Measurements from ENCODE around the gene SMURF1. TPM values are rescaled to one million over a fixed set of nuclear protein-coding genes. Genes with fewer than 3 reads are reported as not detected.
"Not testable (repeated sequence)": the region's sequence is repeated elsewhere in the genome, so short reads cannot be mapped to it uniquely, and the experiment has no call there.

Gene SMURF1
- total RNA-seq, 4 donors from 2014 or later, result 25.3 to 47.5 (median 36.5) TPM

DNA sequence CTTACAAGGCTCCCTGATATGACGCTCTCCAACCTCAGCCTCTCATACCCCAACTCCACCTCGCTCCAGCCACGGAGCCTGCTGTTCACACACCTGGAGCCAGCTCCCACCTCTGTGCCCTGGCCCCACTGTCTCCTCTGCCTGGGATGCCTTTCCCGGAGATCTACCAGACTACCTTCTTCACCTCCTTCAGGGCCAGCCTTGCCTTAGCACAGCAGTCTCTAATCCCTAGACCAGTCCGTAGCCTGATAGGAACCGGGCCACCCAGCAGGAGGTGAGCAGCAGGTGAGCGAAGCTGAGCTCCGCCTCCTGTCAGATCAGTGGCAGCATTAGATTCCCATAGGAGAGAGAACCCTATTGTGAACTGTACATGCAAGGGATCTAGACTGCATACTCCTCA lies 23.2 kb upstream of the SMURF1 start:
- H3K27ac ChIP-seq, result no peak overlapping the region
- H3K4me1 ChIP-seq, result peaks cover 0 to 6% (median 0%) of the 10 kb centered on the region in 4 donors
- TF ChIP-seq, protein P1, sequence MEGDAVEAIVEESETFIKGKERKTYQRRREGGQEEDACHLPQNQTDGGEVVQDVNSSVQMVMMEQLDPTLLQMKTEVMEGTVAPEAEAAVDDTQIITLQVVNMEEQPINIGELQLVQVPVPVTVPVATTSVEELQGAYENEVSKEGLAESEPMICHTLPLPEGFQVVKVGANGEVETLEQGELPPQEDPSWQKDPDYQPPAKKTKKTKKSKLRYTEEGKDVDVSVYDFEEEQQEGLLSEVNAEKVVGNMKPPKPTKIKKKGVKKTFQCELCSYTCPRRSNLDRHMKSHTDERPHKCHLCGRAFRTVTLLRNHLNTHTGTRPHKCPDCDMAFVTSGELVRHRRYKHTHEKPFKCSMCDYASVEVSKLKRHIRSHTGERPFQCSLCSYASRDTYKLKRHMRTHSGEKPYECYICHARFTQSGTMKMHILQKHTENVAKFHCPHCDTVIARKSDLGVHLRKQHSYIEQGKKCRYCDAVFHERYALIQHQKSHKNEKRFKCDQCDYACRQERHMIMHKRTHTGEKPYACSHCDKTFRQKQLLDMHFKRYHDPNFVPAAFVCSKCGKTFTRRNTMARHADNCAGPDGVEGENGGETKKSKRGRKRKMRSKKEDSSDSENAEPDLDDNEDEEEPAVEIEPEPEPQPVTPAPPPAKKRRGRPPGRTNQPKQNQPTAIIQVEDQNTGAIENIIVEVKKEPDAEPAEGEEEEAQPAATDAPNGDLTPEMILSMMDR (IDR thresholded peaks at IDR 0.05), result no peak
- TF ChIP-seq POLR2A (IDR thresholded peaks at IDR 0.05) (no peak), POLR2AphosphoS5 (IDR thresholded peaks at IDR 0.05) (no peak), EP300 (IDR thresholded peaks at IDR 0.05; ENCODE audit: low read depth) (no peak)
- no peaks in the 10 kb centered on the region for H3K36me3 ChIP-seq
- no peaks in the 10 kb centered on the region for H3K27me3 ChIP-seq
- DNase-seq, result no peak
- H3K4me3 ChIP-seq, result no peak overlapping the region
- no peaks in the 10 kb centered on the region for H3K9me3 ChIP-seq
- intact Hi-C loops (cut with DNase I; ENCODE audit: low total_unique reads), result no loop called here
- in situ Hi-C loops (cut with MboI; ENCODE audit: low pct_ligation_motif_present in 1 of 4, low pct_unique_long_range_greater_than_20kb in 1 of 4, low sequenced_read_pairs in 3 of 4), result loop anchor here in 1 of 4 donors (25.0 kb wide), 1 partner anchor 145 kb away; no protein-coding TSS in a partner anchor
- 60 to 82% methylated on average over 3 to 8 of the region's 8 CpGs for WGBS, 2 donors (ENCODE audit: low coverage in 1 of 2)

DNA sequence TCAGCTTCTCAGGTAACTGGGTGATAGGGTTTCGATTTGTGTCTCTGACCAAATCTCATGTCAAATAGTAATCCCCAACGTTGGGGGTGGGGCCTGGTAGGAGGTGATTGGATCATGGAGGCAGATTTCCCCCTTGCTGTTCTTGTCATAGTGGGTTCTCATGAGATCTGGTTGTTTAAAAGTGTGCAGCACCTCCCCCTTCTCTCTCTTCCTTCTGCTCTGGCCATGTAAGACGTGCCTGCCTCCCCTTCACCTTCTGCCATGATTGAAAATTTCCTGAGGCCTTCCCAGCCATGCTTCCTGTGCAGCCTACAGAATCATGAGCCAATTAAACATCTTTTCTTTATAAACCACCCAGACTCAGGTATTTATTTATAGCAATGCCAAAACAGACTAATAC lies 21.9 kb upstream of the SMURF1 start:
- WGBS, 2 donors (ENCODE audit: low coverage in 1 of 2), result 67 to 85% methylated on average over 1 to 3 of the region's 3 CpGs
- intact Hi-C loops (cut with DNase I; ENCODE audit: low total_unique reads), result no loop called here
- H3K9me3 ChIP-seq, result no peaks in the 10 kb centered on the region
- no peak overlapping the region for H3K4me3 ChIP-seq
- TF ChIP-seq EP300 (IDR thresholded peaks at IDR 0.05; ENCODE audit: low read depth) (no peak), POLR2A (IDR thresholded peaks at IDR 0.05) (no peak), POLR2AphosphoS5 (IDR thresholded peaks at IDR 0.05) (no peak)
- TF ChIP-seq, protein P1 (IDR thresholded peaks at IDR 0.05), result no peak
- no peak overlapping the region for H3K27ac ChIP-seq
- DNase-seq, result no peak
- in situ Hi-C loops (cut with MboI; ENCODE audit: low pct_ligation_motif_present in 1 of 4, low pct_unique_long_range_greater_than_20kb in 1 of 4, low sequenced_read_pairs in 3 of 4), result loop anchor here in 1 of 4 donors (25.0 kb wide), 1 partner anchor 146 kb away; no protein-coding TSS in a partner anchor
- H3K27me3 ChIP-seq, result no peaks in the 10 kb centered on the region
- H3K4me1 ChIP-seq, result peaks cover 0 to 6% (median 0%) of the 10 kb centered on the region in 4 donors
- H3K36me3 ChIP-seq, result no peaks in the 10 kb centered on the region

DNA sequence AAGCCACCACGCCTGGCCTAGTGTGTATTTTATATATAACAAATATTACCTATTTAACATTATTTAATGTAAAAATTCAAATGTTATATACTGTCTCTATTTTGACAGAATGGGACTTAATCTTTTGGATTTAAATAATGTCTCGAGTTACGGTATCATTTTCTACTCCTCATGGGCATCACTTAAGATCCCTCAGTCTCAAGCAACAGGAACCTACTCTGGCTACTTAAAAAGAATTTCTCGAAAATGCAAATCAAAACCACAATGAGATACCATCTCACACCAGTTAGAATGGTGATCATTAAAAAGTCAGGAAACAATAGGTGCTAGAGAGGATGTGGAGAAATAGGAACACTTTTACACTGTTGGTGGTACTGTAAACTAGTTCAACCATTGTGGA lies 19.8 kb upstream of the SMURF1 start:
- DNase-seq; H3K27me3 ChIP-seq; H3K4me3 ChIP-seq; H3K9me3 ChIP-seq; intact Hi-C loops (cut with DNase I; ENCODE audit: low total_unique reads); H3K4me1 ChIP-seq; H3K27ac ChIP-seq; H3K36me3 ChIP-seq: not testable (repeated sequence)
- 74 to 77% methylated on average over 4 of the region's 4 CpGs for WGBS, 2 donors (ENCODE audit: low coverage in 1 of 2)
- in situ Hi-C loops (cut with MboI; ENCODE audit: low pct_ligation_motif_present in 1 of 4, low pct_unique_long_range_greater_than_20kb in 1 of 4, low sequenced_read_pairs in 3 of 4), result loop anchor here in 1 of 4 donors (25.0 kb wide), 1 partner anchor 149 kb away; no protein-coding TSS in a partner anchor

DNA sequence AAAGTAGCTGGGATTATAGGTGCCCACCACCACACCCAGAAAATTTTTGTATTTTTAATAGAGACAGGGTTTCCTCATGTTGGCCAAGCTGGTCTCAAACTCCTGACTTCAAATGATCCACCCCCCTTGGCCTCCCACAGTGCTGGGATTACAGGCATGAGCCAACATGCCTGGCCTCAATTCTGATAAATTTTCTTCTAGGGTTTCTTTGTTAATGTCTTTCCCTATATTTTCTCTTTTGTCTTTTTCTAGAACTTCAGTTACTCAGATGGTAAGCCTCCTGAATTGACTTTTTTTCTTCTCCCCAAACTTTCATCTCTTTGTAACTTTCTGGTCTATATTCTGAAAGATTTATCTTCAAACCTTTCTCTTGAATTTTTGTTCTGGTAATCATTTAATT lies 12.7 kb upstream of the SMURF1 start:
- TF ChIP-seq POLR2A (IDR thresholded peaks at IDR 0.05) (no peak), POLR2AphosphoS5 (IDR thresholded peaks at IDR 0.05) (no peak)
- DNase-seq, result no peak
- H3K9me3 ChIP-seq, result no peaks in the 10 kb centered on the region
- in situ Hi-C loops (cut with MboI; ENCODE audit: low pct_ligation_motif_present in 1 of 4, low pct_unique_long_range_greater_than_20kb in 1 of 4, low sequenced_read_pairs in 3 of 4) (loop anchor here in 1 of 4 donors (25.0 kb wide), 1 partner anchor 156 kb away; no protein-coding TSS in a partner anchor), intact Hi-C loops (cut with DNase I; ENCODE audit: low total_unique reads) (no loop called here)
- peaks cover 0 to 4% (median 2%) of the 10 kb centered on the region in 4 donors for H3K4me1 ChIP-seq
- no peaks in the 10 kb centered on the region for H3K36me3 ChIP-seq
- H3K27me3 ChIP-seq, result no peaks in the 10 kb centered on the region
- H3K4me3 ChIP-seq, result no peak overlapping the region
- no peak overlapping the region for H3K27ac ChIP-seq

DNA sequence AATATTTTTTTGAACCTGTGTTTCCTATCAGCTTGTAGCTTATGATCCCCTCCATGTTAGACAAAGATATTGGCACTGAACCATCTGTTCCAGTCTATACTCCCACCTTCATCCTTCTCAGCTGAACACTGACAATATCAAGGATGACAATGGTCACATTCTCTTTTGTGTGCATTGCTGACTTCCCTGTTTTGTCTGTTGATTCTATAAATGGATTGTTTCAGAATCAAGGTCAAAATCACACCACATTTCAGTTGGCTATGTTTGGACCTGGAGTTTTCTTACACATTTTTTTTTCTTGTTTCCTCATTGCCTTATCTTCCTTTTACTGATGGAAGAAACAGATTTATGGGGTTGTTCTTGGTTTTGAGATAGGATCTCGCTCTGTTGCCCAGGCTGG lies 11.3 kb upstream of the SMURF1 start:
- WGBS, 2 donors (ENCODE audit: low coverage in 1 of 2), result 59% methylated on average over 1 of the region's 1 CpG; no CpG with 5 or more reads in 1 of the 2 donors
- peak overlapping the region in 1 of 4 donors; percentile 45 for H3K27ac ChIP-seq
- H3K9me3 ChIP-seq, result no peaks in the 10 kb centered on the region
- intact Hi-C loops (cut with DNase I; ENCODE audit: low total_unique reads), result no loop called here
- TF ChIP-seq, protein P1 (IDR thresholded peaks at IDR 0.05), result no peak
- no peak for TF ChIP-seq POLR2AphosphoS5 (IDR thresholded peaks at IDR 0.05)
- no peak for TF ChIP-seq POLR2A (IDR thresholded peaks at IDR 0.05)
- TF ChIP-seq EP300 (IDR thresholded peaks at IDR 0.05; ENCODE audit: low read depth), result no peak
- DNase-seq, result no peak
- no peak overlapping the region for H3K4me3 ChIP-seq
- peaks cover 0 to 4% (median 2%) of the 10 kb centered on the region in 4 donors for H3K4me1 ChIP-seq
- H3K36me3 ChIP-seq, result no peaks in the 10 kb centered on the region
- H3K27me3 ChIP-seq, result no peaks in the 10 kb centered on the region
- in situ Hi-C loops (cut with MboI; ENCODE audit: low pct_ligation_motif_present in 1 of 4, low pct_unique_long_range_greater_than_20kb in 1 of 4, low sequenced_read_pairs in 3 of 4), result loop anchor here in 1 of 4 donors (25.0 kb wide), 1 partner anchor 157 kb away; no protein-coding TSS in a partner anchor
